HG02870 (cell line): ENCODE results near the gene CNTN5.

ENCODE experiments used
- ATAC-seq: cut with Tn5 transposase; IDR thresholded peaks from one replicate; pipeline ENCODE4 v1.9.1; 2021; ENCODE audit warnings: mild to moderate bottlenecking, moderate library complexity; ENCODE audit not compliant: unreplicated experiment

CNTN5 gene

DNA sequence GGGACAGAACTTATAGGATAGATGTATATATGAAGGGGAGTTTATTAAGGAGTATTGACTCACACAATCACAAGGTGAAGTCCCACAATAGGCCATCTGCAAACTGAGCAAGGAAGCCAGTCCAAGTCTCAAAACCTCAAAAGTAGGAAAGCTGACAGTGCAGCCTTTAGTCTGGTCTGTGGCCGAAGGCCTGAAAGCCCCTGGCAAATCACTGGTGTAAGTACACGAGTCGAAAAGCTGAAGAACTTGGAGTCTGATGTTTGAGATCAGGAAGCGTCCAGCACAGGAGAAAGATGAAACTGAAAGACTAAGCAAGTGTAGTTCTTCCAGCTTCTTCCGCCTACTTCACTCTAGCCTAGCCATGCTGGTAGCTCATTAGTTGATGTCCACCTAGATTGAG, 866.7 kb downstream of the CNTN5 start:
- no peak for ATAC-seq

DNA sequence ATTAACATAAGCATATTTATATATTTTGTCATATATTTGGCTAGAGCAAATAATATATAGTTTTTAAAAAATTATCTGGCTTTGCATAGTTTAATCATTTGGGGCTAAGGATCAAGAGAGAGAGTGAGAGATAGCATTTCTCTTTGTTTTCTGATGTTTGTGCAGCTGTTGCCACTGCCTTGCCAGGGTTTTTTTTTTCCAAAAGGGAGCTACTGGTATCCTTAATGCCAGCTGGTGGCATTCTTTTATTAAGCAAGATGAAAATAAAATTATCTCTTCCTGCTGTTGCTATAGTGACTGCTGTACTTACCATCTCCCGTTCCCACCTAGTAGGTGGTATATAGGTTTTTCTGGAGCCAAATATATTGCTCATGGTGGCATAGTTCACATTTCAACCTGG, 873.1 kb downstream of the CNTN5 start:
- ATAC-seq = no peak

DNA sequence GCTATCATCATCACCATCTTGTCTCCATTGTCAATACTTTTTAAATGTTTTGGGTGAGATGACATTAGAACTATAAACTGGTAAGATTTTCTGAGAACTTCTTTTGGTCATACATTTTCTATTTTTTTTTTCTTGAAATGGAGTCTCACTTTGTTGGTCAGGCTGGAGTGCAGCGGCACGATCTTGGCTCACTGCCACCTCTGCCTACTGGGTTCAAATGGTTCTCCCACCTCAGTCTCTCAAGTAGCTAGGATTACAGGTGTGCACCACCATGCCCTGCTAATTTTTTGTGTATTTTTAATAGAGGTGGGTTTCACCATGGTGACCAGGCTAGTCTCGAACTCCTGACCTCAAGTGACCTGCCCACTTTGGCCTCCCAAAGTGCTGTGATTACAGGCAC, 880.4 kb downstream of the CNTN5 start:
- no peak for ATAC-seq

DNA sequence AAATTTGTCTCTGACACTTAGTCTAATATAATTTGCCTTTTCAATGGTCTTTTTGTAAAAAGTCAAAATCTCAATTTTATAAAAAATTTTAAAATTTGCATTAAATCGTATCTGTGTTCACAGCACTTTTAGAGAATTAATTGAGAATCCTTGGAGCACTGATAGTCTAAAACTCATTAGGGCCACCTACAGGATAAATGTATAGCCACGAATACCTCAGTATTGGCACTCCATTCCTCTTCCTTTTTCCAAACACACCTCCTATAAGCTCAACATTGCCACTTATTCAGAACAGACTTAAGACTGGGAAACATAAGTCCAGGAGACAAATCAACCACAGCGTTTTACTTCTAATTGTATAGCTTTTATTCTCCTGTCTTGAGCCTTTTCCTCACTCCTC, 890.4 kb downstream of the CNTN5 start:
- no peak for ATAC-seq

DNA sequence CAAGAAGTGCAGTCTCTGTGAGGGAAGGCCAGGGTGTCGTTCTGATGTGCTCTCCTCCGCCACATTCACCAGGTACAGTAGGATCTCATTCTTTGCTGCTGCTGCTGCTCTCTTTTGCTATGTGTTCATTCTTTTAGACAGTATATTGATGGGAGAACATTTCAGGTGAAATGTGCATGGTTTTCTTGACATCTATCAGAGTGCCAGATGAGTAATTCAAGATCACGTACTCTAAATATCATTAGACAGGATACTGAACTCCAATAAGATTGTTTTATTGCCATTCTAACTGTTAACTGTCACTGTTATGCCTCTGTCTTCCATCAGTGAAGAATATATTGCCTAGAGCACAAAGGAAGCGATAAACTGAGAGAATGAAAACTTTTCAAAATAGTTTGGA, 895.3 kb downstream of the CNTN5 start:
- ATAC-seq = no peak

DNA sequence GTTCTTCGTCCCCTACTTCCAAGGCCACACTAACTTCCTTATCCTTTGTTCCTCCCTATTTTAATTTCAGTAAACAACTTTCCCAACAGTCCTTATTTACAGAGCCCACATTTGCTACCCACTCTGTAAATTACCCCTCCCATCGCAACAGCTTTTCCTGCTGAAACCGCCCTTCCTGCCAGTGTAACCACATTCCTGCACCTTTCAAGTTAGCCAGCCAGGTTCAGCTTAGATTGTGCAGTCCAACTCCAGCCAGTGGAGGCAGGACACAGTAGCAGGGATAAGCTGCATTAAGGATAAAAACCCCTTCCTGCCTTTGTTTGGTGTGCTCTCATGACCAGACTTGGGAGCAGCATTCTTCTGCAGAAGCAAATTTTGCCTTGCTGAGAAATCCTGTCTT, 898.0 kb downstream of the CNTN5 start:
- ATAC-seq = no peak

DNA sequence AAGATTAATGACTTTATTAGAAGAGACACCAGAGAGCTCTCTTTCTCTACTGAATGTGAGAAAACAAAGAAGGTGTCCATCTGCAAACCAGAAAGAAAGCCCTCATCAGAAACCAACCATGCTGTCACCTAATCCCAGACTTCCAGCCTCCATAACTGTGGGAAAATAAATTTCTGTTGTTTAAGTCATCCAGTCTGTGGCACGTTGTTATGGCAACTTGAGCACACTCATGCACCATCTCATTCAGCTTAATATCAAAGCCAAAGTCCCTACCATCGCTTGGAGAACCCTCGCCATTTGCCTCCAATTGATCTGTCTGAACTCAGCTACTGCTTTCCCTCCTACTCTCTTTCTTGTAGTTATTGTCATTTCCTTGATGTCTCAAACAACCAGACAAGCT, 900.2 kb downstream of the CNTN5 start:
- ATAC-seq = no peak

DNA sequence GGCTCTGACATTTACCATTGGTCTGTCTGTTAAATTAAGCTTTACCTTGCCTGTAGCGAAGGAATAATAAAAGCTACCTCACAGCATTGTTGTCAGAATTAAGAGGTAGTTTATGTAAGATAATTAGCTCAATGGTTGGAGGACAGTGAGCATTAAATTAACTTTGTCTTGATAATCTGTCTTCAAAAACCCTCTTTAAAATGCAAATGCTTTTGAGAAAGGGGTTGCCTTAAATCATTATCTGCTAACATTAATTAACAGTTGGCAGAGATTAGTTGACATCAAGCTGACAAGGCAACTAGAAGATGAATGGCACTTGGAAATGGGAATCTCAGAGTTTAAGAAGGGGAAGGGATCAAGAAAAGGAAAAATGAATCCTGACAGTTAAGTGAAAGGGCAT, 905.2 kb downstream of the CNTN5 start:
- no peak for ATAC-seq

DNA sequence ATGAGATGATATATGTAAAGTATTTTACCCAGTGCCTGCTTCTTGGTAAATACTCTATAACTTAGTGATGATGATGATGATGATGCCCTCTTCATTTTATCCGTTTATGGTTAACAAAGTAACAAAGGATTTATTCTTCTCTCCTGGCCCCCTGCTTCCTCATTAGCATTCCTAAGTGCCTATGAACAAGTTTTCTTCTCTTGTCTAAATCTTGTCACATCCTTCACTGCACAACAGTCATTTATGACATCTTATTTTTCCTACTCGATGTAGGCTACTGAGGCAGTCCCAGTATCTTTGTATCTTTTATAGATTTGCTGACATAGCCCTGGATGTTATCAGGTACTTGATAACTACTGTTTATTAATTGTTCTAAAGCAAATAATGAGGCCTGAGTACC, 911.9 kb downstream of the CNTN5 start:
- ATAC-seq = no peak

DNA sequence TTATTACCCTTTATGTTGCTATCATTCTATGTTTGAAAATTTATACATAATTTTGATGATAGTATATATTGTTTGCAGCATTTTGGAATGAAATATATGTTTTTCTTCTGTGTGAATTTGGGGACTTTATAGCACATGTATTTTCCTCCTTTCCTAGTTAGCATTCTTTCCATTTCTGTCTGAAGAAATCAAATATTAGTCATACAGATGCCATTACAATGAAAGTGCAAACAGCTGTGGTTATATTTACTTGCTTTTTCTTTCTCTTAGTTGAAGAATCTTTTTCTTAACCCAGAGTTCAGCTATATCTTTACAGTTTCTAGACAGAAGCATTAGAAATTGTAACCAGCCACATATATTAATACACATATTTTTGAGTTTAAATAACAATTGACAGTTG, 913.3 kb downstream of the CNTN5 start:
- no peak for ATAC-seq

DNA sequence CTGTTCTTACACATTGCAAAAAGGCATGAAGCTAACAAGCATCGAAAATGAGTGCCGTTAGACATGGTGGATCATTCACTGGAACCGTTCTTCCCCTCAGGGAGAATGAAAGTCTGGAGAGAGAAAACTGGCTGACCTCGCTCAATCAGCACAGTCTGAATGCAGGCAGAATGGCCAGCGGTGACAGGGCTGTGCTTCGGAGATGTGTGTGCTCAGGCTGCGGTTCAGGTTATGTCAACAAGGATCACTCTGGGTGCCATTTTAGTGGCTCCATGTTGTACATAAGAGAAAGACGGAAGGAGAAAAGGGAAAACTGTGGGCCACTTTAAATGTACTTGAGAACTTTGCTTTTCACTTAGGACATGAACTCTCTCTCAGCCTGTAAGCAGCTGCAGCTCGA, 916.6 kb downstream of the CNTN5 start:
- ATAC-seq = no peak

DNA sequence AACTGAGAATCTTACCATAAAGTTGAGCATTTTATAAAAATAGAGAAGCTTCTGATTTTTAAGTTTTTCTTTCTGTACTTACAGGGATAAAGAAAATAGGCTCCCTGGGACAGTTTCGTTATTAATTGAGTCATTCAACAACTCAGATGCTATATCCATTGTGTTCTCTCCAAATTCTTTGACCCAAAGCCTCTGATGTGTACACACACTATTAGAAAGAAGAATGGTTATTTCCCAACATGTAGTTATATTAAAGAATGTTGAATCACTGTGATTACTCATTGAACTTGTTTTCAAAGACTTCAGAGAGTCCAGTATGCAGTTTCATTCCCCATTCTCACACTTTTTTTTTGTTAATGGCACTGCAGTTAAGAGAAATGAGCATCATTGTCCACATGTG, 932.1 kb downstream of the CNTN5 start:
- no peak for ATAC-seq

DNA sequence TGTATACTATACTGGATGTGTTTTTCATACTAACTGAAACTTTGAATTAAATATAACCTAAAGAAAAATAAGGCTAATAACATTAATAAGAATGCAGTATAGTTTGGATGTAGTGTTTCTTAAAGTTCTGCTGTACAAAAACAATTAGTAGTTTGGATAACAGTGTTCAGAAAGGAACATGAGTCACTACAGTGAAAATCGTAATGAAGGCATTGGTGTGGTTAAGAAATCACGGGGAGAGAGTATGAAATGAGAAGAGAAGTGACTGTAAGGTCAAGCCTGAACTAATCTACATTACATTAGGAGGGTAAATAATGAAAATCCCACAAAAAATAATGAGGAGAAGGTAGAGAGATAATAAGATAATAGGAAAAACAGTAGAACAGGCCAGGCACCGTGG, 939.8 kb downstream of the CNTN5 start:
- ATAC-seq = no peak

DNA sequence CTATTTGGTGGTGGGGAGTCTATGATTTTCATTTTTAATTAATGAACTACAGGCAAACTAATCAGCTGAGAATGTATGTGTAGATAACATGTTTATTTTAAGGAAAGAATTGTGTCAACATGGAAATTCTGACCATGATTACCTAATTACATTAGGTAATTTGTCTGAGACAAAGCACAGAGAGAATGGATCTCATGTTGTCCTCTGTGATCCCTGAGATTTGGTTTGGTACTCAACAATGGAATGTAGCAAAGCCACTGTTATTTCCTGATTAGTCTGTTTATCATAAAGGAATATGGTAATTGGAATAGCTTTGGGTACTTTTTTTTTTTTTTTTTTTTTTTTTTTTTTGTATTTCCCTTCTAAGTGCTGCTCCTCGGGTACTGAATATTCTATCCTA, 947.6 kb downstream of the CNTN5 start:
- no peak for ATAC-seq

DNA sequence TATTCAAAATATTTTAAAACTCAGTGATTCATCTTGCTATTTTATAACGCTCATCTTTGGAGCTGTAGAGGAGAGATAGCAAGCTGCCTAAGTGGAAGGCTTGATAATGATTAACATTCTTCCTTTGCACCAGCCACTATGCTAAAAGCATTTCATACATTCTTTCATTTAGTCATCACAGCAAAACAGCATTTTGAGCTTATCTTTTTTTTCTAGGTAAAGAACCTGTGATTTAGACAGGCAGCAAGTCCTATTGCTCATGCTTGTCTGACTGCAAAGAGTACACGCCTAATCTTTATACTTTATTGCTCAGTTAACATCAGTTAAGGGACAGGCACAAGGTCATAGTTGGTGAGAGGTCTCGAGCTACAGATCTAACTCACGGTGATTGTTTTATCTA, 953.2 kb downstream of the CNTN5 start:
- no peak for ATAC-seq

DNA sequence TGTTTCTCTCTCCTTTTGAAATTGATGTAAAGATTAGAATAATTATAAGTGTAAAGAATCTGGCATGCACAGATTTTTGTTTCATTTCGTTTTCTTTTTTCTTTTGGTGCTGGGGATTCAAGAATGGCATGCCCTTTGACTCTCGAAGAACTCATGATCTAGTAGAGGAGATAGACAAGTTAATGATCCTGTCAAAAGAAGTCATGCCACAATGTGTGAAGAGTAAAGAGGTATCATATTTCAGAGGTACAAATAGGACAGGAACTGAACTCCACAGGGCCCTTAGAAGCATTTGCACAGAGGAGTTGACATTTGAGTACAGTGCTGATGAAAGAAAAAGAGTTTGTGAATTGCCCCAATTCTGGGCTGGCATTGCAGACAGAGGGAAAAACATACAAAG, 958.3 kb downstream of the CNTN5 start:
- no peak for ATAC-seq

DNA sequence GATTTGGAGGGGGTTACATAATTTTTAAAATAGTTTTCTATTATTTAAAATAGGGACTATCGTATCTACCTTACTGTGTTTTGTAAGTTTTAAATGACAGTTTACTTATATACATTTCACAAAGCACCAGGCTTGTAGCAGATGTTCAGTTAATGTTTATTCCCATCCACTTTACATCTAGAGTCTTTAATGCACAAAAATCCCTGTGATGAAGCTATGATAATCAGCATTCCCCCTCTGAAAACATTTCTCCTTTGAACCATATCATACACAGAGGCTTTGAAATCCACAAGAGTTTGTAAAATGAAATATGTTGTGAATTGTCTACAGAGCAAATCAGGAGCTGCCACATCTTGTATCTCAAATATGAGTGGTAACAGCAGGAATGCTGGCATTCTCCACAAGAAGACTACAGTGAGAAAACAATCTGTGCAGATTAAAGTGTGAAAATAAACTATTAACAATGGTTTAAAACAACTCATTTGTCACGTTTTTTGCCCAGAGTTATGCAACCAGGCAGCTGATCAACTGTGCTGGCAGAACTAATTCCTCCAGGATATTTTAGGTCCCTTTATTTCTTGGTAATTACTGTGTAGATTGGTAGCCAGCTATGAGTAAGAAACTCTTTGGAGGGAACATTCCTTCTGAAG, 967.2 kb downstream of the CNTN5 start:
- ATAC-seq = no peak

DNA sequence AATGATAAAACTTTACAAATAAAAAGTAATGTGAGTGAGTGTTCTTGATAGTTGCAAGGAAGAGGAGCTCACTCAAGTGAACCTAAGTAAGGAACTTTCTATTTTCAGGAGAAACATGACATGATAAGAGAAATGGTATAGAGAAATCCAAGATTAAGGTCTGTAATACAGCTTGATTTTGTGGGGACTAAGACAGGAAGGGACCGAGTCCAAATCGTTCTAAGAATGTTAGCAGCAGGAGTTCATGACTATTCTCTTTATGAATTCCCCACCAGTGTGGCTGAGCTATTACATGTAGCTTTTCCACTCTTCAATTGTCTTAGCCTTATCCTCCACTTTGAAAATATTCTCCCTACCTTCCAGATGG, 967.7 kb downstream of the CNTN5 start:
- ATAC-seq = no peak

DNA sequence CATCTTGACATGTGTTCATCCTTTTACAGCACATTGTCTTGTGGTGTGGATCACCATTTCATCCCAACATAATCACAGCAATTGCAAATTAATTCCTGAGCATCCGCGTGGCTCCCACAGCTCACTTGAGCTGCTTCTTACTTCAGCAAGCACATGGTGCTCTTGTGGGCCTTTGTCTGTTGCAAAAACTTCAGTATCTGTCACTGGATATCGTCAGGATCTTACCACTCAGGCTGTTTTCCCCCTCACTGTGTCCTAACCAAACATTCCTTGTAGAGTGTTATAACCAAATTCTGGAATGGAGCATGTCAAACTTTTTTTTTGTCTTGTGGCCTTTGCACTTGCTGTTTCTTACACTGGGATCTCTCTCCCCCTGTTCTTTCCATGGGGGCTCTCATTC, 983.2 kb downstream of the CNTN5 start:
- no peak for ATAC-seq

DNA sequence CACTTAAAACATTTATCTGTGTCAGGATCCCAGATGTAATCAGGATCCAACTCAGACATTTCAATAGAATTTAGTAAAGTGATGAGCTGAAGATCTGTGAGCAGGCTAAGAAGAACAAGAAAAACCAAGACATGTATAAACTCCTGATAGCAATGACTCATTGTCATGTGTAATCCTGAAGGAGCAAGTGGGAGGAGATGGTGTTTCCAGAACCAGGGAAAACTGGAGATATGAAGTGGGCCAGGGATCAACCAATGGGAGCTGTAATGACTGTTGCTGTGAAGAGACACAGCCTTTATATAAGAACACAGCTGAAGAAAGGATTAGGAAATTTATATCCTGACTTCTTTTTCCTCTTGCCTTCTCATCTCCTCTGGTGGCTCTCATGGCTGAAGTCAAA, 983.8 kb downstream of the CNTN5 start:
- no peak for ATAC-seq

DNA sequence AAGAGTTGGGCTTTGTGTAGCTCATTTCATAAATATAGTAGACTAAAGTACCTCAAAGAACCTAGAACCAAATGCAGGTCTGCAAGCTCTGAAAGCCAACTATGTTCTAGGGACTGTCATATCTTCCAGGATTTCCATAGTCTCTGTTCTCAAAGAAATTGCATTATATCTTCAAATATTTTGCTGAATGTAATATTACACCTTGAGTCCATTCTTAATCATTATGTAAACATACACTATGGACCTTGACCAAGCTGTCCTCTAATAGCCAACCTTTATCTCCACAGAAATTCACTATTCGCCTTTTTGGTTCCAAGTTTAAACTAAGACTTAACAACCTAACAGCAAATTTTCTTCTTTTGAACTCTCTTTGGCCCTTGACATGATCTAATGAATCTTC, 987.7 kb downstream of the CNTN5 start:
- ATAC-seq = no peak

DNA sequence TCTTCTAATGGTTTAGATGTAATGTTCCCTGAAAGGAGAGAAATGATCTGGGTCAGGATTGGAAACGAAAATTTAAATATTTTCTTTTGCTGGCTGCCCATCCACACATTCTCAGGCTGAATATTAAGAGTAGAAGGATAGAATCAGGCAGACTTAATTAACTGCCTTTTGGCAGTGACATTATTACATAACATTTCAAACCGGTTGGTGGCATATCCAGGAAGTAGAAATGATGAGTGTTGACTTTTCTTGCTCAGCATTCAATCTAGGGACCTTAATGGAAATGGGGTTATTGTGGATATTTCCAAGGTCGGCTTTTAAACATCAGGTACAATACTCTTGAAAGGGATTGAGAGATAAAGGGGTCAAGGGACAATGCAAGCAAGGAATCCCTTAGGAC, 989.0 kb downstream of the CNTN5 start:
- no peak for ATAC-seq

DNA sequence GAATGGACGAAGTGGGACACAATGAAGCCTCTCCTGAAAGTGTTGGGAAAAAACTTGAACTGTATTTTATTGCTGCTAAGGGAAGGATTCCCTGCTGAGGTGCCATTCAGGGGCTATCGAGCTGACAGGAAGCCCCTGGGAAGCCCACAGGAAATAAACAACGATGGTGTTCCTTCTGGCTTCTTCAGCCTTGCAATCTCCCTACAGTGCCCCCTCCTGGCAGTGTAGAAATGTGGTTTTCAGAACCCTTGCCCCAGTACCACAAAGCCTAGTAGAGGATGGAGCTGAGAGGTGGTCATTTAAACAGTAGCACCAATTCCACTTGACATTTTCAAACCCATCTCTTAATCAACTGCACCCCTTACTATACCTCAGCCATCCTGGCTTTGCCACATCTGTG, 989.6 kb downstream of the CNTN5 start:
- no peak for ATAC-seq

DNA sequence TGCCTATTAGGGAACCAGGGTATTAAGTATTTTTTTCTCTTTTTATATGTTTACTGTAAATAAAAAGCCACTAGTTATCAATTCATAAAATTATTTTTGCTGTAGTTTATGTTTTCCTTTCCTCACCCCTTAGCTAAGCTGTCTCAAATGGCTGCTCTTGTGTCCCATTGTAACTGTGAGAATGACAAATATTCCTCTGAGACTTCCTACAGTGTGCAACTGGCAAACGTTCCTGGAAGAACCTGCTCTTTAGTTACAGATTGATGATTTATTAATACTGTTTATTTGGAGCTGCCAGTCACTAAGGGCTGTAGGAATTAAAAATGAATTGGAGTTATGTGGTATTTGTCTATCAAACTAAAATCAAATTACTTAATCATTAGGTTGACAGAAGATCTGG, 990.9 kb downstream of the CNTN5 start:
- no peak for ATAC-seq
